DMS153 treated with DMSO at 0.1 percent for 48 hours (cell line): ENCODE results near the gene PRRT1B.

Experiments
- DNase-seq: peaks from one replicate; lab custom pipeline; 2025; ENCODE audit not compliant: unreplicated experiment; lab: John Stamatoyannopoulos, UW

PRRT1B gene

GRCh38 chr9:131522257-131523085 is 22.9 kb upstream of the PRRT1B start:
- no peak for DNase-seq

DNA sequence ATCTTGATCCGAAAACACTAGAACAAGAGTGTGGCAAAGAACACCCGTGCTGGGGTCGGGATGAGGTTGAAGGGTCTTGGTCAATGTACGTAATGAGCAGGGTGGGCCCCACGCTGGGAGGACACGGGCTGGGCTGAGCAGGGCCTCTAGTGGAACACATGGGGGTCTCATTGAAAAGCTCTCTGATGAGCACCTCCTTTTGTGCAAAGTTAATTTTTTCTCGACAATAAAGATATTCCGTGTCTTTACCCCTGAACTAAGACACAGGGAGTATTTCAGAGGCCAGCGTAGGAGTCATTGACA is 22.3 kb upstream of the PRRT1B start:
- DNase-seq, result no peak

DNA sequence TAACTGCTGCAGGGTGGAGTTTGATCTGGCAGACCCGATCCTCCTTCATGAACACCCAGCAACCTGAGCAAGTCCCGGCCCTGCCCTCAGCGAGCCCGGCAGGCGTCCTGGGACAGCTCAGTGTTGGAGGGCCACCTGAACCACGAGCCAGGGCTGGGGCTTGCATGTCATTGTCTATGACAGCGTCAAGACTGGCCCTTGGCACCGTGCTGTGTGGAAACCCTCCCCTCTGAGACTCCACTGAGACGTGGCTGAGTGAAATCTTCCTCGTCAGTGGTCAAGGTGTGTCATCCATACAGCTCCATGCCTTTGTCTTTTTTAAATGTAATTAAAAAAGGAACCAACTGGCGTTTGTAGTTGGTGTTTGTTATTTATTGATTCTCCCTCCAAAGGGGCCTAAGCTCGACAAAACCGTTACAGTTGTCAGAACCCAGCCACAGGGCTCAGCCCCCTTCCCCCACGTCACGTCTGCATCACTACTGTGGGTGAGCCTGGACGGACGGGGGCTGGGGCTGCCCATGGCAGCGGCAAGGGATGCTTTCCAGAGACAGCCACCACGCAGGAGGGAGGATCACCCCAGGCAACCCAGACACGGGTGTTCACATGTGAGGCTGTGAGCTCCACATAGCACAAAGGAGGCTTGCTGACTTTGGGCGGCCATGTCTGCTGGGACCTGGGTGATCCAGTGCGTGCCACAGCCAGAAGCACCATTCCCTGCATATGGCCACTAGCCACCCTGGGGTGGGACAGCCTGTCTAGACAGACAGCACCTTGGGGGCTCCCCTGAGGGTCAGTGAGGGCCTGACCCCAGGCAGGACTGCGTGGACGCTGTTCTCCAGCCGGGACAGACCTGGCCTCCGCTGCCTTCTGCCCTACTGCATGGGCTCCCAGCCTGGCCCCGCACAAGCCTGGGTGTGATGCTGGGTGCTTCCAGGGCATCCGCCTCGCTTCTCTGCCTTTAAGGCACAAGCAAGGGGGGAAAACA is 21.6 kb upstream of the PRRT1B start:
- no peak for DNase-seq

- no peak for DNase-seq
These were observed 20.5 kb upstream of the PRRT1B start for GRCh38 chr9:131524665-131525315.

DNA sequence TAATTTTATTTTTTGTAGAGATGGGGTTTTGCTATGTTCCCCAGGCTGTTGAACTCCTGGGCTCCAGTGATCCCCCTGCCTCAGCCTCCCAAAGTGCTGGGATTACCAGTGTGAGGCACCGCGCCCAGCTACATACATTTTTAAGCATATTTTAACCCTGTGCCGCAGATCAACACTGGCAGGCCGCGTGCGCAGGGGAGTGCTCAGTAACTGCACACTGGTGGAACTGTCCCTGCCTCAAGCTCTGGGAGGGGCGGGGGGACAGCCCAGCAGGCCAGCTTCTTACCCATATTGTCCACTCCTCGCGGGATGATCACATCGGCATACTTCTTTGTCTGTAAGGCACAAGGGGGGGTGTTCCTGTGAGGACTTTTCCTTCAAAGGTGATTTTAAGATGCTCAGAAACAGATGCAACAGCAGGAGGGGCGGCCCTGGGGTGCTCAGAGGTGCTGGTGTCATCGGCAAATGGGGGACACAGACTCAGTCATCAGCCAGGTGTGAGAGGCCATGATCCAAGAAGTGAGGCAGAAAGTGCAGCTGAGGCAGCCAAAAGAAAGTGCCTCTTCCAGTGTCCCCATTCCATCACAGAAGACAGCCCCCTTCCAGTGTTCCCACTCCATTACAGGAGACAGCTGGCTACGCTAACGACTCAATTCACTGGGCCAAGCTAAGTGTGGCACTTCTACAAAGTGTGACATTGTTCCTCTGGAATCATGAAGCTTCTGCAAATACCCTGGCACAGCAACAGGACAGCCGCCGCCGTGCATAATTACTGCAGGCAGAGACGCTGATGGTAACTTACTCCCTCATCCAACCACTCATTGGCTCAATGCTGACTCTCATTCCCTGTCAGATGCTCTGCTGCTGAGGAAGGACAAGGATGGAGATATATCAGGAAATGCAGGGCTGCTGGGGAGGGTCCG is 19.4 kb upstream of the PRRT1B start:
- DNase-seq, result no peak

GRCh38 chr9:131528186-131528585 is 17.1 kb upstream of the PRRT1B start:
- DNase-seq, result no peak

DNA sequence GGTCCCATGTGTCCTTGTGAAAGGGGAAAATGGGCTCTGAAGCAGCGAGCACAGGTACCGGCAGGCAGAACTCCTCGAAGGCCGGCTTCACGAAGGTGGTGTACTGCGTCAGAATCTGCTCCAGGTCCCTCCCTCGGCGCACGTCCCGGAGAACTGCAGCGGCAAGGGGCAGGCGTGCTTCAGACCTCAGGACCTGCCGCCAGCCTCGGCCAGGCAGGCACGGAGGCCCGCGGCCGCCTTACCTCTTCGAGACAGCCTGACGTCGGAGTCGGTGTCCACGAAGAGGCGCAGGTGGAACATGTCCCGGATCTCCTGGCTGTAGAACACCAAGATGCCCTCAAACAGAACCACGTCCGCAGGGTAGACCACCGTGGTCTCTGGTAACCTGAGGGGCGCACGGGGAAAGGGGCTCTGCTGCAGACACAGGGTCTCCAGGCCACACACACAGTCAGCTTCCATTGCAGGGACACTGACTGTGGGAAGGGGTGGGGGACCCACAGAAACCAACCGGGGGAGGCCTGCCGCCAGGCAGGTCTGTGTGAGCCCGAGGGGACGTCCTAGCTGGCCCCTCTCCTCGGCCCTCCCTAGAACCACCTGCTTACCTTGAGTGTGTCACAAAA is 16.3 kb upstream of the PRRT1B start:
- DNase-seq, result no peak

- no peak for DNase-seq
These were observed 15.5 kb upstream of the PRRT1B start for GRCh38 chr9:131529597-131530545.

GRCh38 chr9:131530546-131530919 is 14.8 kb upstream of the PRRT1B start:
- no peak for DNase-seq

DNA sequence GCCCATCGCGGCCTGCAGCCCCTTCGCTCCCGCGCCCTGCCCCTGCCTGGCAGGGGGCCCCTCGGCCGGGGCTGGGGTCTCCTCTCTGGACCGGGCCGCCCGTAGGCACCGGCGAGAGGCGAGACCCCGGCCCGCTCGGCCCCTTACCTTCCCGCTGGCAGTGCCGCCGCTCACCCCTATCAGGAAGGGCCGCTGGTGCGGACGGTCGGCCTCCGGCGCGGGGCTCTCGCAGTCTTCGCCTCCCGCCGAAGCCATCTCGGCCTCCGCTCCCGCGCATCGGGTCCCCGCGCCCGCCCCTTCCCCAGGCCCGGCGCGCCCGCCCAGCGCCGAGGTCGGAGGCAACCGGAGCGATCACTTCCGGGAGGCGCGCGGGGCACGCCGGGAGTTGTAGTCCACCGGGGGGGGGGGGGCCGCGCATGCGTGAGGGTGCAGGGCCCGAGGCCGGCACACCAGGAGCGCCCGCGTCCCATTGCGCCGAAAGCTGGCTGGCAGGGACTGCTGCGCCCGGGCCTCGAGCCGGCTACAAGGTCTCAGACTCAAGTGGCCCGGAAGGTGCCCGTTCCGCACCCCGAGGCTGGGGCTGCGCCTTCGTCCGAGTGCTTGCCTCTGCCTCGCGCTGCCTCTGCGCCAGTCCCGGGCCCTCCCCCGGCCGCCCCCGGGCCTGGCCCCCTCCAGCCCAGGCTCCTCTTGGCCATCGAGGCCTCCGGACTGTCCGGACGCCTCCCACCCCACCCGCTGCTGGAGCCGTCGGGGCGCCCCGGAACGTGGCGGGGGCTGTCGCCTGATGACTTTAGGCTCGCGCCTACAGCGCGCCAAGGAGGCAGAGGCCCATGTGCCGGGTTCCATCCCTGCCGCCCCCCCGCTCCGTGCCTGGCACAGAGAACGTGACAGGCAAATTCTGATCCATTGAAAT is 14.1 kb upstream of the PRRT1B start, which contains the start of gene UCK1:
Gene UCK1, minus strand, starts transcription at position 344 of the 913 bp plus-strand sequence. Its CDS starts 89 bp downstream, at position 255.
- DNase-seq, result peak; percentile 45

- DNase-seq, result no peak
These were observed 10.5 kb upstream of the PRRT1B start for GRCh38 chr9:131534721-131535237.

- DNase-seq, result no peak
These were observed 7.4 kb upstream of the PRRT1B start for GRCh38 chr9:131537946-131538345.

GRCh38 chr9:131539223-131539923 is 6.0 kb upstream of the PRRT1B start:
- DNase-seq, result no peak

- no peak for DNase-seq
These were observed 2.2 kb upstream of the PRRT1B start for GRCh38 chr9:131543141-131543540.

- DNase-seq, result no peak
These were observed 538 bp downstream of the PRRT1B start for GRCh38 chr9:131545786-131546335.

- peak; percentile 37 for DNase-seq
These were observed 1.2 kb downstream of the PRRT1B start for GRCh38 chr9:131546336-131547084.
